CD4-positive, alpha-beta T cell treated with Interleukin-4 for 4 hours (primary cell): Measurements from ENCODE around the gene RASA4B.

Experiments used
- DNase-seq: peaks from one replicate; pipeline ENCODE4 v3.0.0-alpha.2; 2020

RASA4B gene

GRCh38 chr7:102451371-102452054 lies 66.1 kb downstream of the RASA4B start:
- DNase-seq, result no peak

- peak; percentile 38 for DNase-seq
Observed at GRCh38 chr7:102450242-102450641, 67.3 kb downstream of the RASA4B start.

- DNase-seq, result no peak
Observed at GRCh38 chr7:102449136-102449535, 68.4 kb downstream of the RASA4B start.

- no peak for DNase-seq
Observed at GRCh38 chr7:102447311-102447710, 70.3 kb downstream of the RASA4B start.

- DNase-seq, result no peak
Observed at GRCh38 chr7:102446387-102447156, 71.0 kb downstream of the RASA4B start.

GRCh38 chr7:102445674-102446071 lies 71.9 kb downstream of the RASA4B start:
- DNase-seq, result no peak

- no peak for DNase-seq
Observed at GRCh38 chr7:102444961-102445673, 72.5 kb downstream of the RASA4B start.

- no peak for DNase-seq
Observed at GRCh38 chr7:102439963-102440795, 77.4 kb downstream of the RASA4B start.

GRCh38 chr7:102436118-102436517 lies 81.5 kb downstream of the RASA4B start:
- DNase-seq, result no peak

GRCh38 chr7:102434039-102434486 lies 83.5 kb downstream of the RASA4B start:
- no peak for DNase-seq

GRCh38 chr7:102433219-102434038 lies 84.1 kb downstream of the RASA4B start, which contains the start of gene ORAI2:
ORAI2 (plus strand) TSS chr7:102433575; CDS start chr7:102438957, 5,382 bp downstream.
- peak; percentile 86 for DNase-seq
